Astrocyte (in vitro differentiated cells and primary cell): Measurements from ENCODE around the gene ZBTB7B.

Experiments used
- CTCF ChIP-seq: IDR thresholded peaks from 2 replicates; pipeline ENCODE4 v1.5.1; 2011; ENCODE audit warnings: low read depth, mild to moderate bottlenecking, inconsistent platforms, low read length, moderate library complexity; ENCODE audit not compliant: insufficient read depth
- EZH2 ChIP-seq: IDR thresholded peaks from 2 replicates; pipeline ENCODE4 v1.6.1; 2012; ENCODE audit warnings: mild to moderate bottlenecking, low read length, inconsistent platforms; ENCODE audit not compliant: insufficient read depth

GRCh38 chr1:155004352-155005075 is 1.9 kb downstream of the ZBTB7B start:
- no peak for TF ChIP-seq EZH2
- no peak for TF ChIP-seq CTCF
